ENCODE measurements around the gene RNF186.

The RNF186 gene

GRCh38 chr1:19814681-19815503 lies at the start of gene RNF186:
Gene RNF186 (minus strand): TSS chr1:19815283. CDS start chr1:19815101, 182 bp downstream.
- ChIA-PET CTCF (no interaction called here), POLR2A (ENCODE audit: low non-redundant PET) (interaction anchor here (0.7 kb wide), 1 partner anchor 119 kb away, joined by 5 read pairs; no protein-coding TSS in a partner anchor)
- TF ChIP-seq CTCF (conservative IDR thresholded peaks at IDR 0.05; ENCODE audit: low read depth) = no peak
- no peak for DNase-seq (ENCODE audit: low spot score)
- H3K27ac ChIP-seq = no peak within 1 kb of the TSS

DNA sequence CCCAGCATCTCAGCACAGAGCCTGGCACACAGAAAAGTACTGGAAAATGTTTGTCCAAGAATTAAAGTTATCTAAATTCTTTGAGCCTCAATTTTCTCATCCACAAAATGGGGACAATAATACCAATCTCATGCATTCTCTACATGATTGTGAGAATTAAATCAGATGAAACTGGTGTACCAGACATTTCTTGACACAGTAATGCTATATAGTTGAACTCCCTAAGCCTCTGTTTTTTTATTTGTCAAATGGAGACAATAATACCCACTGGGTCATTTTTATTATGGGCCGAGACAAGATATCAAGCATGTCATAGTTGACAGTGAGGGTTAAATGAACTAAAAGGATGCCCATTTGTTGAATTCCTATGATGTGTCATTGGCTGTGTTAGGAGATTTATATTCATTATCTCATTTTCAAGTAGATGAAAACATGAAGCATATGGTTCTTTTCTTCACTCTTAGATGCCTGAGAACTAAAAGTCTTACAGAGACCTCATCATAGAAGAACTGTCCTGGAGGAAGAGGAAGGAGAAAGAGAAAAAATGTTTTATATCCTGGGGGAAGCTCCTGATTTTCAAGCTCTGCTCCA lies 49.6 kb upstream of the RNF186 start:
- DNase-seq (ENCODE audit: low spot score) = no peak
- no peak overlapping the region for H3K27ac ChIP-seq
- ChIA-PET CTCF (no interaction called here), POLR2A (ENCODE audit: low non-redundant PET) (interaction anchor here (0.5 kb wide), 1 partner anchor 57 kb away, joined by 3 read pairs; no protein-coding TSS in a partner anchor)
- TF ChIP-seq CTCF (conservative IDR thresholded peaks at IDR 0.05; ENCODE audit: low read depth) = no peak

GRCh38 chr1:19862944-19863343 lies 47.9 kb upstream of the RNF186 start:
- POLR2A ChIA-PET (ENCODE audit: low non-redundant PET) = no interaction called here
- CTCF ChIA-PET = interaction anchor here (0.7 kb wide), 1 partner anchor 95 kb away, joined by 5 read pairs; no protein-coding TSS in a partner anchor
- TF ChIP-seq CTCF (conservative IDR thresholded peaks at IDR 0.05; ENCODE audit: low read depth) = no peak
- H3K27ac ChIP-seq = no peak overlapping the region
- no peak for DNase-seq (ENCODE audit: low spot score)

DNA sequence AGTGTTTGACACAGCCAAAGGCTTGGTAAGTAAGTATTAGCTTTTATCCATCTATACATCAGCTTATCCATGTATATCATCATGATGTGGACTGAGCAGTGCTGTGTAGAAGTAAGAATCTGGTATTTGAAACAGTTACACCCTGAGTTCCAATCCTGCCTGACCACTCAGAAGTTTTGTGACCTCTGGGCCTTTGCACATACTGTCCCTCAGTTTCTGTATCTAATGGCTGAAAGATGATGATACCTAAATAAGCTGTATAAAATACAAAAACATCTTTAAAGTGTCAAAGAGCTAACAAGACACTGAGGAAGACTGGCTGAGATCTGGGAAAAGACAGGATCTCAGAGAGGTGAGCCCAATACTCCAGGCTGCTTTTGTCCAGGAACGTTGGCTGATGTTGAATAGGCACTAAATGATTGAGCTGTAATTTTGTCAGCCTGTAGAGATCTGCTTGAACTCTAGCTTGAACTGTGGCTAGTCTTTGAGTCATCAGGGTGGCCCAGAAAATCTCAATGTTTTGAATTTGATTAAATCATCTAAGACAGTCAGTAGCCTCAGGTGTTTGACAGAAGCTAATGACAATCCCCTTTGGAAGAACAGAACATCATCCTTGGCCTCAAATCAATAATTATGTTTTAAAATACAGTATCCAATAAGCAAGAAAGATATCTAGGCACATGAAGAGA lies 46.9 kb upstream of the RNF186 start:
- POLR2A ChIA-PET (ENCODE audit: low non-redundant PET) = no interaction called here

GRCh38 chr1:19861034-19861433 lies 46.0 kb upstream of the RNF186 start:
- POLR2A ChIA-PET (ENCODE audit: low non-redundant PET) = no interaction called here
- TF ChIP-seq CTCF (conservative IDR thresholded peaks at IDR 0.05; ENCODE audit: low read depth) = no peak
- CTCF ChIA-PET = interaction anchor here (0.6 kb wide), 1 partner anchor 23 kb away, joined by 3 read pairs; no protein-coding TSS in a partner anchor
- DNase-seq (ENCODE audit: low spot score) = peak; percentile 41
- H3K27ac ChIP-seq = no peak overlapping the region

More for the DNA sequence above, 46.9 kb upstream of the RNF186 start:
- CTCF ChIA-PET = interaction anchor here (0.6 kb wide), 1 partner anchor 24 kb away, joined by 3 read pairs; no protein-coding TSS in a partner anchor
- DNase-seq (ENCODE audit: low spot score) = no peak
- H3K27ac ChIP-seq = no peak overlapping the region
- no peak for TF ChIP-seq CTCF (conservative IDR thresholded peaks at IDR 0.05; ENCODE audit: low read depth)

- POLR2A ChIA-PET (ENCODE audit: low non-redundant PET) = no interaction called here
- CTCF ChIA-PET = no interaction called here
- DNase-seq (ENCODE audit: low spot score) = no peak
- no peak overlapping the region for H3K27ac ChIP-seq
- no peak for TF ChIP-seq CTCF (conservative IDR thresholded peaks at IDR 0.05; ENCODE audit: low read depth)
Observed at GRCh38 chr1:19860418-19860817, 45.3 kb upstream of the RNF186 start.

All from RWPE1 (cell line).